Psoas muscle (tissue), 8 donors: ENCODE measurements around the gene ADAM23. TPM values are rescaled to one million over a fixed set of nuclear protein-coding genes. Genes with fewer than 3 reads are reported as not detected.

Experiments
- ATAC-seq, 4 donors: fragments of 200-7000 bp; cut with Tn5 transposase; one replicate each; pipeline ENCODE4 v1.9.1; 2020; ENCODE audit warnings: moderate library complexity in 3 of 4, mild to moderate bottlenecking in 2 of 4
- DNase-seq, 2 donors: peaks; one replicate each; pipeline ENCODE4 v3.0.0-alpha.2; 2020
- H3K27ac ChIP-seq: fragments of 200-600 bp; one replicate; pipeline ENCODE4 v1.8.0; 2022
- H3K27me3 ChIP-seq, 3 donors: fragments of 200-600 bp in 1 of 3; one replicate each; pipeline versions ENCODE4 v1.6.1 to v1.8.0; 2013 to 2022; ENCODE audit warnings: low read length in 2 of 3, mild to moderate bottlenecking in 2 of 3, moderate library complexity in 1 of 3; ENCODE audit not compliant: insufficient read depth in 3 of 3
- H3K36me3 ChIP-seq, 2 donors: fragments of 200-600 bp in 1 of 2; one replicate each; pipeline versions ENCODE4 v1.6.1 to v1.8.0; 2013 to 2022; ENCODE audit warnings: low read depth in 1 of 2, mild to moderate bottlenecking in 1 of 2, moderate library complexity in 1 of 2; ENCODE audit not compliant: insufficient read depth in 1 of 2
- H3K4me1 ChIP-seq: fragments of 200-600 bp; one replicate; pipeline ENCODE4 v1.8.0; 2022
- H3K4me3 ChIP-seq: fragments of 200-600 bp; one replicate; pipeline ENCODE4 v1.8.0; 2022; ENCODE audit warnings: mild to moderate bottlenecking
- H3K9me3 ChIP-seq: fragments of 200-600 bp; one replicate; pipeline ENCODE4 v1.8.0; 2022
- WGBS, 3 donors: extraction: QIAGEN DNeasy Blood & Tissue Kit; methylation state at CpG; one replicate each; pipeline versions ENCODE4 v1.1.6 to v1.1.7; 2013; 5-methylcytosine and 5-hydroxymethylcytosine counted together
- intact Hi-C, 2 donors: fragments of 100-400 bp; cut with DNase I; formaldehyde crosslinking; loops; one replicate each; pipeline versions ENCODE4 v1.11.0 to v1.14.2; 2022
- polyA plus RNA-seq, 3 donors: library from polyadenylated mRNA; stranded (reverse); fragments of 200-250 nt; gene quantifications; one replicate each; pipeline ENCODE4 v1.2.3, GENCODE V29; 2013
- total RNA-seq, 4 donors: library from RNA; stranded (reverse); fragmentation: NEBNext Ultra II Directional in 2 of 4; extraction: Animal tissue kit (Norgen Biotek cat#: 25700) in 2 of 4; gene quantifications; one replicate each; pipeline versions ENCODE4 v1.2.1 to v1.2.4, GENCODE V29; 2021 to 2023
- TF ChIP-seq, protein P1 (sequence below): fragments of 200-600 bp; IDR thresholded peaks from one replicate; pipeline ENCODE4 v1.8.0; 2022; ENCODE audit warnings: antibody characterized with exemption
- donor health status: healthy with polysubstance abuse.
- donor health status: DM: no; HTN: no; CAD: no; lungs with moderate emphysema.
- donor health status: Bipolar disorder and iron deficiency.
- donor health status: healthy.
- donor health status: DM: yes; HTN: yes; CAD: no.
- donor health status: DM: no; HTN: no; CAD: no.
- donor health status: DM: no; HTN: no; CAD: no.
- donor health status: DM: yes; HTN: yes; CAD: no.

Gene ADAM23
- total and polyA plus RNA-seq, 7 donors = 0.42 to 9.2 (median 6.0) TPM

DNA sequence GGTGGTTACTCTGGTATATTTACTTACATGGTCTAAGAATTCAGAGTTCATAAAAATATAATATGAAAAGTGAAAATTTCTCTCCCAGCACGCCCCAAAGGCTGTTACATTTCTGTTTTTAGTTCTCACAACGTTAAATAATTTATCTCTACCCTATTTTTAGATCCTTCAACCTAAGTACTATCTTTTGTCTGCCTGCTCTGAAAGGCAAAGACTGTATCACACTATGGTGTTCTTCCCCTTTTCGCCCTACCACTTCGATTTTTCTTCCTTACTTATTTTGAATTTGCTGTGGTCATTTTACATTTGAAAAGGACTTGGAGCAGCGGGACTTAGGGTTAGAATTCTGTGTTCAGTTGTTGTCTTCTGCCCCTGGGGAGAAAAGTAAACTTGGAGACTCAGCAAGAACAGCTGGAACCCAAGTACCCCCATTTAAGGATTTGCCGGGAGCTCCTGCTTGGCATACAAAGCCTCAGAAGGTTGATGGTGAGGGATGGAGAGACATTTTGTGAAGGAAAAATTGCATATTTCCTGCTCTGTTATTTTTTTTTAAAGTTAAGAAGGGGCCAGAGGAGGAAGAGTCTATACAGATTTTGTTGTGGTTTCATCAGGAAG is 19.0 kb downstream of the ADAM23 start:
- WGBS, 3 donors = 52 to 56% (median 56%) methylated on average over 6 of the region's 6 CpGs
- ATAC-seq (no peak), DNase-seq (no peak)
- Histone ChIP-seq H3K9me3 (peaks cover 5% of the 10 kb centered on the region), H3K36me3 (no peaks in the 10 kb centered on the region), H3K27ac (no peak overlapping the region), H3K27me3 (no peaks in the 10 kb centered on the region), H3K4me1 (no peaks in the 10 kb centered on the region), H3K4me3 (no peak overlapping the region)
- intact Hi-C loops = no loop called here
- TF ChIP-seq, protein P1, sequence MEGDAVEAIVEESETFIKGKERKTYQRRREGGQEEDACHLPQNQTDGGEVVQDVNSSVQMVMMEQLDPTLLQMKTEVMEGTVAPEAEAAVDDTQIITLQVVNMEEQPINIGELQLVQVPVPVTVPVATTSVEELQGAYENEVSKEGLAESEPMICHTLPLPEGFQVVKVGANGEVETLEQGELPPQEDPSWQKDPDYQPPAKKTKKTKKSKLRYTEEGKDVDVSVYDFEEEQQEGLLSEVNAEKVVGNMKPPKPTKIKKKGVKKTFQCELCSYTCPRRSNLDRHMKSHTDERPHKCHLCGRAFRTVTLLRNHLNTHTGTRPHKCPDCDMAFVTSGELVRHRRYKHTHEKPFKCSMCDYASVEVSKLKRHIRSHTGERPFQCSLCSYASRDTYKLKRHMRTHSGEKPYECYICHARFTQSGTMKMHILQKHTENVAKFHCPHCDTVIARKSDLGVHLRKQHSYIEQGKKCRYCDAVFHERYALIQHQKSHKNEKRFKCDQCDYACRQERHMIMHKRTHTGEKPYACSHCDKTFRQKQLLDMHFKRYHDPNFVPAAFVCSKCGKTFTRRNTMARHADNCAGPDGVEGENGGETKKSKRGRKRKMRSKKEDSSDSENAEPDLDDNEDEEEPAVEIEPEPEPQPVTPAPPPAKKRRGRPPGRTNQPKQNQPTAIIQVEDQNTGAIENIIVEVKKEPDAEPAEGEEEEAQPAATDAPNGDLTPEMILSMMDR = no peak

DNA sequence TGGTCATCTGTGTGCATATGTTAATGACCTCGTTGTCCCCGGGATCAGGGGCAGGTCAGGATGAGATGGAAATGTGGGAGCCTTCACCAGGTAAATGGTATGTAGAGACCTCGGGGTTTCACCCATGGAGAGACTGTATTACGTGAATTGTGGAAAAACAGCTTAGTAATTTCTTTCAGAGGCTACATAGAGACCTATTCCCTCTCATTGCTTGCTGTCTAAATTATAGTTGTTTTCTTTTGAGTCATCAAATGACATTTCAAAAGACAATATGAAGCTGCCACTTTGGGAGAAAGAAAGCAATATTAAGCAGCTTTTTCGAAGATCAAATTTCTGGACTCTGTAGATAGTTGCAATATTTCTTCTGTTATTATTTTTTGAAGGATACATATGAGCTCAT is 20.4 kb downstream of the ADAM23 start:
- TF ChIP-seq, protein P1 = no peak
- Histone ChIP-seq H3K4me1 (no peaks in the 10 kb centered on the region), H3K9me3 (peaks cover 5% of the 10 kb centered on the region), H3K27ac (no peak overlapping the region), H3K36me3 (no peaks in the 10 kb centered on the region), H3K27me3 (no peaks in the 10 kb centered on the region), H3K4me3 (no peak overlapping the region)
- intact Hi-C loops = no loop called here
- ATAC-seq = no peak
- DNase-seq = no peak
- 87 to 91% (median 90%) methylated on average over 5 of the region's 5 CpGs for WGBS, 3 donors

DNA sequence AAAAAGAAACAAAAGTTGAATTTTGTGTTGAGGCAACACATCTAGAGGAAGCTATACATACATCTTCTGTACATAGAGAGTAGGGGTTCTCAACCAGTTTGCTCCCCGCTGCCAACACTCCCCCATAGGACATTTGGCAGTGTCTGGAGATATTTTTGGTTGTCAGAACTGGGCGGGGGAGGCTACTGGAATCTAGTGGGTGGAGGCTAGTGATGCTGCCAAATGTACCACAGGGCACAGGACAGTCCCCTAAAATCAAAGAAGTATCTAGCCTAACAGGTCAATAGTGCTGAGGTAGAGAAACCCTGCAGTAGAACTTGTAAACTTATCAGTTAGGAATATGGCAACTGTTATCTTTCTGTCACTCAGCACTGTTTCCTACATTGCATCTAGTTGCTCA is 21.3 kb downstream of the ADAM23 start:
- Histone ChIP-seq H3K36me3 (no peaks in the 10 kb centered on the region), H3K27ac (no peak overlapping the region), H3K4me3 (no peak overlapping the region), H3K9me3 (peaks cover 5% of the 10 kb centered on the region), H3K4me1 (no peaks in the 10 kb centered on the region), H3K27me3 (no peaks in the 10 kb centered on the region)
- intact Hi-C loops = no loop called here
- DNase-seq (no peak), ATAC-seq (no peak)
- TF ChIP-seq, protein P1 = no peak
- 78 to 85% (median 78%) methylated on average over 2 of the region's 2 CpGs for WGBS, 3 donors

DNA sequence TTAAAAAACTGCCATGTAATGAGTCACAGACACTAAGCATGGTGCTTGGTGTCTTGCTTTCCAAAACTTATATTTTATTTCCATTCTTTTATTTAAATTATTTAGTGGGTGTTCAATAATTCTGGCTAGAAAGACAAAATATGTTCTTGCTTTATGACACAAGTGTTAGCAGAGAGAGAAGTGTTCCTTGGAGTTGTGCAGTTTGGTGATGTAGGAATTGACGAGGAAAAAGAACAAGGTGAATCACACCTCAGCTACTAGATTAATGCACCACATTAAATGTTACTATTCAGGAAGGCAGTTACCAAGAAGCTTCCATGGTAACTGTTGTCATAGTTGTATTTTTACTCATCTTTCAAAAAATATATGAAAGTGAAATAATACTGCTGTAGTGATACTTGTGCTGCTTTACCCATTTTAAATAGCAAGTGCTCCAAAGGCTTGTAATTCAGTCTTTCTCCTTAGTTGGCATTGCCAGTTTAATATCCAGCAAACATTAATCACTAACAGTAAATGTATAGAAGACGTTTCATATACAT is 28.3 kb downstream of the ADAM23 start:
- intact Hi-C loops = no loop called here

More for the DNA sequence above, 28.3 kb downstream of the ADAM23 start:
- Histone ChIP-seq H3K4me1 (no peaks in the 10 kb centered on the region), H3K27ac (no peak overlapping the region), H3K4me3 (no peak overlapping the region), H3K36me3 (no peaks in the 10 kb centered on the region), H3K9me3 (no peaks in the 10 kb centered on the region), H3K27me3 (no peaks in the 10 kb centered on the region)
- ATAC-seq (no peak), DNase-seq (no peak)
- WGBS, 3 donors = 77 to 79% (median 78%) methylated on average over 2 of the region's 2 CpGs
- TF ChIP-seq, protein P1 = no peak
